ENCODE data around the gene KLHL35.

- TF ChIP-seq, protein P1, sequence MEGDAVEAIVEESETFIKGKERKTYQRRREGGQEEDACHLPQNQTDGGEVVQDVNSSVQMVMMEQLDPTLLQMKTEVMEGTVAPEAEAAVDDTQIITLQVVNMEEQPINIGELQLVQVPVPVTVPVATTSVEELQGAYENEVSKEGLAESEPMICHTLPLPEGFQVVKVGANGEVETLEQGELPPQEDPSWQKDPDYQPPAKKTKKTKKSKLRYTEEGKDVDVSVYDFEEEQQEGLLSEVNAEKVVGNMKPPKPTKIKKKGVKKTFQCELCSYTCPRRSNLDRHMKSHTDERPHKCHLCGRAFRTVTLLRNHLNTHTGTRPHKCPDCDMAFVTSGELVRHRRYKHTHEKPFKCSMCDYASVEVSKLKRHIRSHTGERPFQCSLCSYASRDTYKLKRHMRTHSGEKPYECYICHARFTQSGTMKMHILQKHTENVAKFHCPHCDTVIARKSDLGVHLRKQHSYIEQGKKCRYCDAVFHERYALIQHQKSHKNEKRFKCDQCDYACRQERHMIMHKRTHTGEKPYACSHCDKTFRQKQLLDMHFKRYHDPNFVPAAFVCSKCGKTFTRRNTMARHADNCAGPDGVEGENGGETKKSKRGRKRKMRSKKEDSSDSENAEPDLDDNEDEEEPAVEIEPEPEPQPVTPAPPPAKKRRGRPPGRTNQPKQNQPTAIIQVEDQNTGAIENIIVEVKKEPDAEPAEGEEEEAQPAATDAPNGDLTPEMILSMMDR (IDR thresholded peaks at IDR 0.05): no peak
- no peak for TF ChIP-seq POLR2A (IDR thresholded peaks at IDR 0.05)
Measured at GRCh38 chr11:75430714-75431532, 2.1 kb downstream of the KLHL35 start.
